DOHH2 (cell line): Measurements from ENCODE around the gene EHHADH.
A peak's percentile ranks its signal among the peaks of the same experiment; 100 is the strongest.

Source experiments
- H3F3A ChIP-seq: fragments of 200-600 bp; sonication (generic), shearing (Covaris generic); 2 replicates; pipeline ENCODE4 v1.6.0; 2016; ENCODE audit warnings: antibody characterized with exemption, mild to moderate bottlenecking; ENCODE audit not compliant: control insufficient read depth, insufficient read depth
- H3K27ac ChIP-seq: fragments of 200-600 bp; sonication (generic); 2 replicates; pipeline ENCODE4 v1.5.1; 2014; ENCODE audit warnings: low read depth, mild to moderate bottlenecking, low read length, moderate library complexity
- H3K27me3 ChIP-seq: fragments of 200-600 bp; sonication (generic); 2 replicates; pipeline ENCODE4 v1.6.1; 2014; ENCODE audit warnings: mild to moderate bottlenecking, low read length, mixed read lengths; ENCODE audit not compliant: control insufficient read depth
- H3K36me3 ChIP-seq: fragments of 200-600 bp; sonication (generic); 2 replicates; pipeline ENCODE4 v1.6.1; 2014; ENCODE audit warnings: mild to moderate bottlenecking, low read length, moderate library complexity, mixed read lengths; ENCODE audit not compliant: control insufficient read depth
- H3K4me1 ChIP-seq: fragments of 200-600 bp; sonication (generic); 2 replicates; pipeline ENCODE4 v1.6.1; 2014; ENCODE audit warnings: mild to moderate bottlenecking, low read length, mixed read lengths; ENCODE audit not compliant: control insufficient read depth
- H3K4me2 ChIP-seq: fragments of 200-600 bp; sonication (generic); 2 replicates; pipeline ENCODE4 v1.6.0; 2014; ENCODE audit warnings: mild to moderate bottlenecking, low read length, moderate library complexity
- H3K4me3 ChIP-seq: fragments of 200-600 bp; sonication (generic); 2 replicates; pipeline ENCODE4 v1.5.1; 2014; ENCODE audit warnings: mild to moderate bottlenecking, low read length, mixed read lengths
- H3K79me2 ChIP-seq: fragments of 200-600 bp; sonication (generic); 2 replicates; pipeline ENCODE4 v1.6.1; 2014; ENCODE audit warnings: mild to moderate bottlenecking, low read length, mixed read lengths; ENCODE audit not compliant: control insufficient read depth
- H3K9me2 ChIP-seq: fragments of 200-600 bp; sonication (generic); replicated peaks from 2 replicates; pipeline ENCODE4 v1.6.1; 2014; ENCODE audit warnings: mild to moderate bottlenecking, low read length, mixed read lengths; ENCODE audit not compliant: control insufficient read depth
- H3K9me3 ChIP-seq: fragments of 200-600 bp; sonication (generic); 2 replicates; pipeline ENCODE4 v1.6.1; 2014; ENCODE audit warnings: antibody characterized with exemption, low read length, mixed read lengths; ENCODE audit not compliant: control insufficient read depth, insufficient read depth
- H4K20me1 ChIP-seq: fragments of 200-600 bp; sonication (generic); 2 replicates; pipeline ENCODE4 v1.6.0; 2014; ENCODE audit warnings: low read depth, mild to moderate bottlenecking, antibody characterized with exemption, low read length, moderate library complexity; ENCODE audit not compliant: control insufficient read depth, insufficient read depth
- CTCF ChIP-seq: fragments of 200-600 bp; sonication (generic); IDR thresholded peaks from one replicate; pipeline ENCODE4 v1.5.1; 2014; ENCODE audit warnings: antibody characterized with exemption, mild to moderate bottlenecking, low read depth, low read length; ENCODE audit not compliant: poor library complexity, severe bottlenecking
- EZH2phosphoT487 ChIP-seq: fragments of 200-600 bp; sonication (generic); IDR thresholded peaks from 2 replicates; pipeline ENCODE4 v1.6.1; 2017; ENCODE audit warnings: borderline replicate concordance, mild to moderate bottlenecking, antibody characterized with exemption, low read length, moderate library complexity, mixed read lengths

The EHHADH gene

GRCh38 chr3:185225080-185225479 is 28.8 kb downstream of the EHHADH start:
- H3K4me2 ChIP-seq: no peak overlapping the region

DNA sequence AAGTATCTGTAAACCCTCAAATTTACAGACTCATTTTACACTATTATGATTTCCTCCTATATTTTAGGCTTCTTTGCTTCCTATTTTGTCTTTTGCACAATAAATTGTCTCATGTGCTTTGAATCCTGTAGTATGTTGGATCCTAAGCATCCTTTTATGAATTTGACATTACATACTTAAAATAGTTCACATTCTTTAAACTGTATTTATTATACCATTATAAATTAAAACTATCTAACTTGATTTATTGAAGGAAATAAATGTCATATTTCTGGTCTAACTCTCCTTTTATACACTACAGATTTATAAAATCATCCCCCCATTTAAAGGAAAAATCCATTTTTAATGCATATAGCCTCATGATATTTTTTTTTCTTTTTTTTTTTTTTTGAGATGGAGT is 32.6 kb downstream of the EHHADH start:
- Histone ChIP-seq H3K9me3 (no peaks in the 10 kb centered on the region), H4K20me1 (no peaks in the 10 kb centered on the region), H3K4me3 (no peak overlapping the region), H3K79me2 (no peaks in the 10 kb centered on the region), H3K4me2 (no peak overlapping the region), H3K27me3 (no peaks in the 10 kb centered on the region), H3K36me3 (no peaks in the 10 kb centered on the region), H3K9me2 (no peaks in the 10 kb centered on the region), H3F3A (peaks cover under 1% of the 10 kb centered on the region; the same call in 1 of the 2 replicates), H3K4me1 (peaks cover 3% of the 10 kb centered on the region), H3K27ac (no peak overlapping the region)
- TF ChIP-seq CTCF (no peak), EZH2phosphoT487 (no peak)

More at GRCh38 chr3:185225080-185225479, 28.8 kb downstream of the EHHADH start:
- TF ChIP-seq EZH2phosphoT487 (no peak), CTCF (no peak)
- Histone ChIP-seq H3F3A (no peaks in the 10 kb centered on the region), H3K4me1 (no peaks in the 10 kb centered on the region), H3K9me2 (no peaks in the 10 kb centered on the region), H3K27me3 (no peaks in the 10 kb centered on the region), H3K27ac (no peak overlapping the region), H3K9me3 (no peaks in the 10 kb centered on the region), H4K20me1 (no peaks in the 10 kb centered on the region), H3K4me3 (no peak overlapping the region), H3K79me2 (no peaks in the 10 kb centered on the region), H3K36me3 (no peaks in the 10 kb centered on the region)

DNA sequence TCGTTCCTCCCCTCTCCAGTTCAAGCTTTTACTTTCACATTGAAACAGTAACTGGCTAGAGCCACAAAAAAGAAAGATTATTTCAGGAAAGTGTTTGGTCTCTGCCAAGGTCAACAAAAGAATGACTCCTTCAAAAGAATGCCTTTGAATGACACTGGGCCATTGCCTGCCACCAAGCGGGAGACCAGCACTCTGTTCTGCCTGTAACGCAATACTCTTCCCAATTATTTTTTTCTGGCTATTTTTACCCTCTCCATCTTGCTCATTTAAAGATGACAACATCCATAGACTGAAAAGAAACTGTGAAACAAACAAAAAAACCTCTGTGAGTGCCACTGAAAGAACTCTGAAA is 37.3 kb downstream of the EHHADH start:
- Histone ChIP-seq H3K4me2 (peak overlapping the region; percentile 36), H3K27ac (no peak overlapping the region), H3K79me2 (no peaks in the 10 kb centered on the region), H3K4me3 (no peak overlapping the region), H3K36me3 (no peaks in the 10 kb centered on the region), H3K9me2 (no peaks in the 10 kb centered on the region), H3F3A (peaks cover 2% of the 10 kb centered on the region; the same call in 1 of the 2 replicates), H3K27me3 (no peaks in the 10 kb centered on the region), H3K4me1 (peaks cover 8% of the 10 kb centered on the region), H4K20me1 (no peaks in the 10 kb centered on the region), H3K9me3 (no peaks in the 10 kb centered on the region)
- TF ChIP-seq EZH2phosphoT487 (no peak), CTCF (no peak)
